NCI-H1694 (cell line): Measurements from ENCODE around the gene LENEP.

ENCODE experiments used
- DNase-seq: peaks from one replicate; lab custom pipeline; 2025; lab: John Stamatoyannopoulos, UW

LENEP gene

DNA sequence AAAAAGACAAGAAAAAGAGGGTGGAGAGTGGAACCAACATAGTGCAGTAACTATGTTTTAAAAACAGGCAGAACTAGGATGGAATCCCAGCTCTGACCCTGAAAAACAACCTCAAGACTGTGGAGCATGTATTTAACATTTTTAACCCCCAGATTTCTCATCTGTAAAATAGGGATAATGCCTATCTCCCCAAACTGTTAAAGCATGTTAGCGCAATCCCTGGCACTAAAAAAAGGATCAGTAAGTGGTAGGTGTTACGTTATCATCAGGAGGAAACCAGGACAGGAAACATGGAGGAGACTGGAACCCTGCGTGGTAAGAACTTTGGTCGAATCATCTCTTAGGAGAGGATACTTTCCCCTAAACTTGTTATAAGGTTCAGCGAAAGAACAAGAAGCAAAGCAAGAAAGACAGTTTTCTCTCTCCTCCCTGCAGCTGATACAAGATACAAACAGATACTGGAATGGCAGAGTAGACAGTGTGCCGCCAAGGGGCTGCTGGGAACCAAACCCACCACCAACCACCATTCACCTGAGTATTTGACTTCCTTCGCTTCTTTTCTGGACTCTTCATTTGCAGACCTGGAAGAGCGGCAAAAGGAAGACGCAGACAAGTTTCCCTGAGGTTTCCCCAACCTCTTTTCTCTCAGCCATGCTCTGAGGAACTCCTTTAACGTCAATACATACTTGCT lies 32.8 kb upstream of the LENEP start:
- no peak for DNase-seq

DNA sequence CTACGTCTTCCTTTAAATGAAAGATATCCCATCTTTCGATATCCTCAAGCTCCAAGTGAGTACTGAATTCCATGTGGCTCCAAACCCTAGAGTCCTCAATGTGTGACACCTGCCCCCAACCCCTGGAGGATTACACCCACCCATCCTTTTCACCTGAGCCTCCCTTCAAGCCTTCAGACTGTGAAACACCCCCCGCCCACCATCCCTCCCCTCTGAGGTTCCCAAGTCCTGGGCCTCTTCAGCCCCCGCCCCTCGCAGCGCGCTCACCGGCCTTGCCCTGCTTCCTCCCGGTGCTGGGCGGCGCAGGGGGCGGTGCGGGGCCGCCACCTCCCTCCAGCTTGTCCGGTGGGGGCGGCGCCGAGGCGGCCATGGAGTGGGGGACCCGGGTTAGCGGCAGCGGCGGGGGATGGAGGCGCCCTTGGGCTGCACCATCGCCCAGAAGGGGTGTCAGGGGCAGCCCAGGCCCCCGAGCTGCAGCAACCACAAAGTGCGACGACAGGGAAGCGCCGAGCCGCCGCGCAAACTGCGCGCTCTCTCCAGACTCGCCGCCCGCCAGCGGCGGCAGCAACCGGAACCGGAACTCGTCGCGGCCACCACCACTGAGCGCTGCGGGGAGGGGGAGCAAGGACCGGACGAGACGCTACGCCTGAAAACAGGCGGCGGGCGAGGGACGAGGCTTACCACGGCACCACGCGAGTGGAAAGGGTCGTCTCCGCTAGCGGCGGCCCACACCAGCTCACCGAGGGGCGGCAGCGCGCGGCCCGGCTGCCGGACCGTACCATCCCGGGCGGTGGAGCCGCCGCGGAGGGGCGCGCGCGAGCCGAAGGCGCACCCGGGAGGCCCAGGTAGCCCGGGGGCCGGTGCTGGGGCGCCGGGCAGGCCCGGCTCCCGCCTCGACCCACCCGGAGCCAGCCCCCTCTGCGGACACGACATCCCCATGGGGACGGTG lies 31.9 kb upstream of the LENEP start, which contains the start of gene PYGO2:
Gene PYGO2 (minus strand): TSS at position 576 of the 949 bp plus-strand sequence. CDS start 206 bp downstream, at position 370.
- peak; percentile 57 for DNase-seq

DNA sequence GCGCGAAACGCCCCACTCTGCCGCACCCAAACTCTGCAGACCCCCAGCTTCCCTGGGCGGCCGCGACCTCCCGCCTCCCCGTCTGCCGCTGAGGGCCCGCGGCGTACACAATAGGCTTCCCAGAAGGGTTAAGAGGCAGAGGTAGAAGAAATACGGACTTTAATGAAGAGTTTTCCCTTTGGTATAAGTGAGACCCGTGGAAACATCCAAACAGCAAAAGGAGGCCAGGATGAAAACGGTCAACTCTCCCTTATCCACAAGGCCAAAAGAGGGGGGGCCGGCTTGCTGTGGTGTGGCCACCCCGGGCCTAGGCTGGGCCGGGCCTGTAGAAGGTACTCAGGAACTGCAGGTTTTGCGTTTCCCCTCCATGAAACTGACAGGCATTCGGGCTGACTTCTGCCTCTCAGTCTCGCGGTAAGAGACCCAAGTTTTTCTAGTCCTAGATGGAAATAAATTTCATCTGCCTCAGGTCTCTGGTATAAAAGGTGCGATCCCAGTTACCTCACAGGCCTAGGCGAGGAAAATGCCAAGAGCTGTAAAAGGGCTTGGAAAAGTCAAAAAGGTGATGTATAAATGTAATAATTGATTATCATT lies 31.1 kb upstream of the LENEP start:
- no peak for DNase-seq

DNA sequence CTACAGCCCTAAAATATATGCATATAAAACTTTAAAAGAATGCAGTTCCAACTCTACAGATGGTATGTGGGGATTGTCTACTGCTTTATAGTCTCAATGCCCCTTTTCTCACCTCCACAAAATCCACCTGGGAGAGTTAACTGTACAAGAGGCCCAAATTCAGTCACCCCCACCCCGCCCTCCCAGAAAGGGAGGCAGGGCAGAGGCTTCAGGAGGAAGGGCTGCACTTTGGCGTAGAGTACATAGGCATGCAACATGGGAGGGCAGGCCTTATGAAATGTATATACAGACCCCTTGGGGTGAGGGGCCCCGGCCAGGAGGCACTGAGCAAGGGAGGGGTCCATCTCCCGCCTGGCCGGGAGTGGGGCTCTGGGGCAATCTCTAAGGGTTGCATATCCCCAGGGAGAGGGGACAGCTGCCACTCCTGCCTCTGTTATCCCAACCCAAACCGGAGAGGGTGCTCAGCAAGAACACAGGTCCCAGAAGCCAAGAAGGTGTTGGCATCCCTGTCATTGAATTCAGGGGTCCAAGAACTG lies 30.5 kb upstream of the LENEP start:
- no peak for DNase-seq

DNA sequence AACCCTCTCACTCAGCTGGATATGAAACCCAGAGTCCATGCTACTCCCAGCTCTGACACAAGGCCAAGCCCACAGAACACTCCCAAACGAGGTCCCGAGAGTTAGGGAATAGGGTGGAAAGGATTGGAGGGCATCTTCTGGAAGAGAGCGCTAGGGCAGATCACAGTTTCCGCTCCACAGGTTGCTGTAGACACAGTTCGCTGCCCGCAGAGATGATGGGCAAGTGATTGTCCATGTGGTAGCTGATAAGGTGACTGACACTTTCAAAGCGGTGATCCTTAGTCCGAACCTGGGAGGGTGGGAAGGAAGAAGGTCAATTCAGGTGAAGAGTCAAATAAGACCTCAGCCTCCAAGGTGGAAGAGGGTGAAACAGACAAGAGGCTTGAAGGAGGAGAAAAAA lies 29.7 kb upstream of the LENEP start:
- no peak for DNase-seq

DNA sequence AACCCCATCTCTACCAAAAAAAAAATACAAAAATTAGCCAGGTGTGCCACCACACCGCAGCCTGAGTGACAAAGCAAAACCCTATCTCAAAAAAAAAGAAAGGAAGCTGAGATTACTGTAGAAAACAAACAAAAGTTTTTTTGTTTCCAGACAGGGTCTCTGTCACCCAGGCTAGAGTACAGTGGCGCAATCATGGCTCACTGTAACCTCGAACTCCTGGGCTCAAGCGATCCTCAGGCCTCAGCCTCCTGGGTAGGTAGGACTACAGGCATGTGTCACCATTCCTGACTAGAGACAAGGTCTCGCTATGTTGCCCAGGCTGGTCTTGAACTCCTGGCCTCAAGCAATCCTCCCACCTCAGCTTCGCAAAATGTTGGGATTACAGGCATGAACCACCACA lies 29.0 kb upstream of the LENEP start:
- no peak for DNase-seq

DNA sequence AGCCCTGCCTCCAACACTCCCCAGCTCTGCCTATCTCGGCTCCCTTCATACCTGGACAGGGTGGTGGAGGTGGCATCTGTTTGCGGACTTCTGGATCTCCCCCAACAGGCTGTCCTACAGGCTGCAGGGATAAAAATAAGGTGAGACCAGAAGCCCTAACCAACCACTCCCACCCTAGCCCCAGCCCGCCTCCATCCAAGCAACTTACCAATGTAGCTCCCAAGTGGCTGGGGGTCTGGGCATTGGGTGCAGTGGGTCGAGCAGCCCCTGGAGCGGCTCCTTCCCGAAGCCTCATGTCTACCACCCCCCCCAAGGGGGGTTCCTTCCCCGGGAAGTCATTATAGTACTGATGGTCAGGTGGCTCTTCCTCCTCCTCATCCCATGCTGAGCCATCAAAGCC lies 27.3 kb upstream of the LENEP start:
- no peak for DNase-seq

DNA sequence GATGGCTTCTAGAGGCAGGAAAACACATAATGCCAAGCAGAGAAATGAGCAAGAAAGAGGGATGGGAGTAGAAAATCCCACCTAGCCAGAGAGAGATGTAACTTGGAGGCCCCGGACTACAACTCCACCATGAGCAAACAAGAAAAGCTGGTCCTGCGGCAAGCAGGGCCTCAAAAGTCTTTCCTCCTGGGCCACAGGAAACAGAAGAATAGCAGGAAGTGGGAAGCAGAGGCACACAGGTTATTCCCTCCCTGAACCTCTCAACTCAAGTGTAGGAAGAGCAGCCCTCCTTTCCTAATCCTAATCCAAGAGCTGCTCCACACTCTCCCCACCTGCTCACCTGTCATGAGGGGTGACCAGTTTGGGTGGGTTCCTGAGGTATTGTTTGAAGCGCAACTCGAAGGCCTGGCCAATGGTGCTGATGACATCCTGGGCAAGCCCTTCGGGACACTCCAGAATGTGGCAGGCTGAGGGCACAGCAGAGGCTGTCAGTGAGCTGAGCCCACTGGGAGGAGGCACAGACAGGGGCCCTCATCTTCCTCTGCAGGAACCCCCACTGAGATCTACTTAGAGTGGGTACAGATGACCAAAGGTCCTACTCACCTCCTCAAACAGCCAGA lies 25.9 kb upstream of the LENEP start:
- DNase-seq: no peak

DNA sequence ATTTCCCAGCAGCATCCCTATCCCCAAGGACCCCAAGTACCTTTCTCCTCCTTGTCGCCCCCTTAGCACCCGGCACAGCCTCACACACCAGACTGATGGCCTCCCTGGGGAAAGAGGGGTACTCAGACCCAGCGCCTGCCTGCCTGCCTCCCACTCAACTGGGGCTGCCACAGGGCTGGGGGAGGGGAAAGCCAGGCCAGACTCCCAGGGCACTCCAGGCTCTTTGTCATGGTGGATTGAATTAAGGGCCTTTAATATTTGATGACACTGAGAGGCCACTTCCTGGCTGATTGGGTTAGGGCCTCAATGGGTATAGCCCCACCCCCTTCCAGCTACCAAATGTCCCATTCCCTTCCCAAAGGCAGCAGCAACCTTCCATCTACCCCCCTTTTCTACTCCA lies 24.7 kb upstream of the LENEP start:
- DNase-seq: no peak

DNA sequence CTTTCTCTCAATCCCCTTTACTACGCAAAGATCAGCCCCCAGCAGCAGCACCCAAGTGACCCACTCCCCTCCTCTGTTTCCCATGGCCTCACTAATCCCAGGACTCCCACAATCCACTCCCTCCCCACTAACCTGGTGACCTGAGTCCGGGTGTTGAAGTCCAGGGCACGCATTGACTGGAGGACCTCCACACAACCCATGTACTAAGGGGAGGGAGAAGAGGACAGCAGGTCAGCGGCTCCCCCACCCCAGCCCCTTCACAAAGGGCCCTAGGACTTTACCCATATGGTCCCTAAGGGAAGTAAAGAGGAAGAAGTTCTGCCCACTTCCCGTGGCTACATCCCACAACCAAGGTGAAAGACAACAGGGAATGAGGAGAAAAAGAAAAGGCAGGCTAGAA lies 24.1 kb upstream of the LENEP start:
- DNase-seq: no peak

DNA sequence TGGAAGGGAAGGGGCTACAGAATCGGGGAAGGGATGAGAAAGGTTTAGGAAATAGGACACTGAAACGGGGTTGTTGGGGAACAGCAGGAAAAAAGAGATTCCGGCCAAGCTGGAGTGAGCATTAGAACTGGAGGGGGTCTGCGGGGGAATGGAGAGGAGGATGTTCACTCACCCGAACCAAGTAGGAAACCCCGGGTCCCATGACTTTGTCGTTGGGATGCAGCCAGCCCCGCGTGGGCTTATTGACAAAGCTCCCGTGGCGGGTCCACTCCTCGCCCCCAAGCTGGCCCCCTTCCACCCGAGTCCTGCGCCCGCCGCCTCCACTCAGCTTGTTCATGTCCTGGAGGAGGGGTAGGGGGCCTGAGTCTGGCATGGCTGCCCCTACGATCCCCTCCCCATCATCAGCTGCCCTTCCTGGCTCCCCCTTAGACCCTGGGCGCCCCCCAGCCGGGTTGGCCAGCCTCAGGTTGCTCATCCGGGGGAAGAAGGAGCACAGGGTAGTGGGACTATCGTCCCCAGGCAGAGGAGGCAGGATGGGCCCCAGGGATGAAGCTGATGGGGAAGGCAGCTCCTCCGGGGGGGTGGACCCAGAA lies 23.4 kb upstream of the LENEP start:
- no peak for DNase-seq

DNA sequence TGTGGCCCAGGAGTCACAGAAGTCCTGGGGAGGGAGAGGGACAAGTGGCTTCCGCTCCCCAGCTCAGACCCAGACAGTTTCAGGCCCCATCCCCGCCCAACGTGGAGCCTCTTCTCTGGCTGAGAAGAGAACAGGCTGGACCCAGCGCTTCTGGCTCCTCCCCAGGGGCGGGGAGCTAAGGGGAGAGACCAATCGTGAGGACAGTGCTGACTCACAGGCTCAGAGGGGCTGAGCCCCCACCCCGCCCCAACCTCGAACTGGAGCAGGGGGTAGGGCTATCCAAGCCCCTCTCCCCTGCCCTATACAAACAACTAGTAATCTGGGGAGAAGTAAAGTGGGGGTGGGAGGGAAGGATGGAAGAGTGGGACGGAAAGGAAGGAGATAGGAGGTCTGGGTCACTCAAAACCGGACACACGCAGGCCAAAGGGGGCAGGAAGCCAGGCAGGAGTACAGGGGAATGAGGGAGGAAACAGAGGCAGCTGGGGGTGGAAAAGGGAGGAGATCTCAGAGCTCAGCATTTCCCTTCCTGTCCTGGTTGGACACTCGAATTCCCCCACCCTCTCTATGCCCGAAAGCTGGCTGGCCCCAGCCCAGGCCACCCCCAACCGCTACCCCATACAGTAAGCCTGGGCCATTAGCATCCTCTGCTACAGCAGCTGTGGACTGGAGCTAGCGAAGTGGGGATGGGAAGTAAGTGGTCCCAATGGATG lies 22.6 kb upstream of the LENEP start, which contains the start of gene SHC1:
Gene SHC1 (minus strand): TSS at position 117 of the 710 bp plus-strand sequence. CDS start 221 bp downstream, outside the sequence.
- peak; percentile 89 for DNase-seq

DNA sequence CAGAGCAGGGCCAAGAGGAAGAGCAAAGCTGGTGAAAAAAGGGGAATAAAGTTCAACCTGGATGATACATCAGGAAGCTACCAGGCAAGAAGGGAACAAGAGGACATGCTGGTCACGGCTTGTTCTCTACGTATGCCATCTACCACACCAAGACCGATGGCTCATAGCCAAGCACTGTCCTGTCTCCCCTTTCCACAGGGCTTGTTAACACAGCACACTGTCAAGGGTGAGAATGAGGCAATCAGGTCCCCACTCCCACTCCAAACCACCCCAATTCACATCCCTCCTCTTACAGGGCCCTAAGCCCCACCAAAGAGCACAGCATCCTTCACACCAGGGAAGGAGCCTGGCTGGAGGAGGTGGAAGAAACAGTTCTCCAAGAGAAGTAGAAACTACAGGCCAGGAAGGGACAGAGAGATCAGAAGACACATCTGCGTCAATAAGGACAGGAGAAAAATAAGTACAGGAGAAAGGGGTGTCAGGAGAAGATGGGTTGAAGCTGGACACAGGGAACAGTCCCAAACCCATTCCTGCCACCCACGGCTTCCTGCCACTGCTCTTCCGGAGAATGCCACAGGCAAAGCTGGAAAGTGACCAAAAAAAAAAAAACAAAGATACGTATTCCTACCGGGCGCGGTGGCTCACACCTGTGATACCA lies 21.9 kb upstream of the LENEP start:
- no peak for DNase-seq

DNA sequence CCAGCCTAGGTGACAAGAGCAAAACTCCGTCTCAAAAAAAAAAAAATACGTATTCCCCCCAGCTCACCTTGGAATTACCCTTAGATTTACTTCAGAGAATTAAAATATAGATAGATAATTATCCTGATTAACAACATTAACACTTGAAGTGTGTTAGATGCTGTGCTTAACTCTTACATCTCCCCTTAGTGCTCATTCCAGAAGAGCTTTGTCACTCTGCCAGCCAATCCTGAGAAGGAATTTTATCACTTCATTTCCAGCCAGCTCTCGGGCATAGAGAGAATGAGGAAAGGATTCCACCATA lies 21.2 kb upstream of the LENEP start:
- DNase-seq: no peak

DNA sequence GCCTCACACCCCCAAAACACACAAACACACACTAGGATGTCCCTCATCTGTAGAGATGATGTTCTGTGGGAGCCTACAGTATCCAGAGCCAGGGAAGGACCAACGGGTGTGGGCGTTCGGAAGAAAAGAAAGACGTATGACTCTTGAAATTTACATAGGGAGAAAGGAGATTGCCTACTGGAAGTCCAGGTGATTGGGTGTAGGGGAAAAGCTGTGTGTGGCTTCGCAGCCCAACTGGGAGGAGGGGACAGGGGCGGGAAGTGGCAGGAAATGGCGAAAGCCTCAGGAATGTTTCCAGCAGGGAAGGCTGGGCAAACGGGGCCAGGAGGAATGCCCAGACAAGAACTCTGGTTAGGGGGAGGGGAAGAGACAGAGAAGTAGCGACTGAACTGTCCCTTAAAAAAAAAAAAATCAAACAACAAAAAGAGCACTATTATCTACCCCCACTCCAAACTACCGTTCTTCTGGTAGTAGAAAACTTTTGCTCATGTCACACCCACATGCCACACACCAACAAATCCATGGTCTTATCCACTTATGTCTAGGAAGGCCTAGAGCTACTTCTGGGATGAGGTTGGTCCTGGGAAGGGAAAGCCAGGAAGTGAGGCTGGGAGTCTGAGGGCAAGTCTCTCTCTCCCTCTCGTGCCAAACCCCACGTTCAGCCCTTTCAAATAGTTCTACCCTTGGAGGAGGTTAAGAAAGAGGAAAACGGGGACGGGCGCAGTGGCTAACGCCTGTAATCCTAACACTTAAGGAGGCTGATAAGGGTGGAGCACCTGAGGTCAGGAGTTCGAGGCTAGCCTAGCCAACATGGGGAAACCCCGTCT lies 20.7 kb upstream of the LENEP start:
- DNase-seq: no peak

DNA sequence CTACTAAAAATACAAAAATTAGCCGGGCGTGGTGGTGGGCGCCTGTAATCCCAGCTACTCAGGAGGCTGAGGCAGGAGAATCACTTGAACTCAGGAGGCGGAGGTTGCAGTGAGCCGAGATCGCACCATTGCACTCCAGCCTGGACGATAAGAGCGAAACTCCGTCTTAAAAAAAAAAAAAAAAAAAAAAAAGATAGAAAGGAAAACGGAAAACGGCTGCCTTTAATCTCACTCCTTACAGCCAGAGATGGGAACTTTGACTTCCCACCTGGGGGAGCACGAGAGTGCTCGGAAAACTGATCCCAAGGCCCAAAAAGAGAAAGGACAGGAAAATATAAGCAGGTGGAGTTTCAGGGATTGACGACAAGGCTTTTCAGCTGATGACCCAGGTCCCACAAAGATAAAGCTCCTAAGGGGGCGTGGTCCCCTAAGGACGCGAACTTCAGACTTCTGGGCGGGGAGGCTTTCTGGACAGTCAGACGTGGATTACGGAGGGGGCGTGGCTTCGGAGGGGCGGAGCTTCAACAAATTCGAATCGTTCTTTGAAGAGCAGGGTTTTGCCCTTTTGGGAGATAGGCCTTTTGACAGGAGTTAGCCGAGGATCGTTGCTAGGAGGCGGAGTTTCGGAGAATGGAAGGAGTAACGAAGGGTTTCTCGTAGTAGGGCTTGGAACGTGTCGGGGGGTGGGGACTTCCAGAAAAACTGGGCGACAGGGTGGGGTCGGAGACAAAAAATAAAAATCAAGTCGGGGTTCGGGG lies 19.9 kb upstream of the LENEP start:
- DNase-seq: peak; percentile 93

DNA sequence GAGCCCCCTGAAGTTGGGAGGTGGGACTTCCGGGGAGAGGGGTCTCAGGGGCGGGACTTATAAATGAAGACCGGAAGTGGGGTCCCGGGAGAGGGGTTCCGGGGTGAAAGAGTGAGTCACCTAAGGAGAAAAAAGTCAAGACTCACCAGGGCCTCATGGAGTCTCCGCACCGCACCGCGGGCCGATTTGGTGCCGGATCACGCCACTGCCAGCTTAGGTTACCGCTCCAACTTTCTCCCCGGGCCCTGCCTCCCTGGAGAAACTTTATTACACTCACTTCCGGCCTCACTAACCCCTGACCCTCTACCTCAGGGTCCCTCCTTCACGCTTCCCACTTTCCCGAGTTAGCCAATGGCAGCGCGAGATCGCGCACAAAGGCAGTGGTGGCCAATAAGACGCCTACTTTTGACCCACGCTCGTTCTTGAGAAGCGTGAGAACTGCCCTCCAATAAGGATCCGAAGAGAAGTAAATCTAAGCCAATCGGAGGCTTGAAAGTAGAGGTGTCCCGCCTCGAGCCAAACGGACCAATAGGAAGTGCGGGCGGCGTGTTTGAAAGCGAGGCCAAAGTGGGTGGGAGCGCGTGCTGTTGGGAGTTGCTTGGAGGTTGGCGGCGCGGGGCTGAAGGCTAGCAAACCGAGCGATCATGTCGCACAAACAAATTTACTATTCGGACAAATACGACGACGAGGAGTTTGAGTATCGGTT lies 19.1 kb upstream of the LENEP start, which contains the start of gene CKS1B:
Gene CKS1B (plus strand): TSS at position 580 of the 706 bp plus-strand sequence. CDS start 65 bp downstream, at position 645.
- DNase-seq: peak; percentile 100

DNA sequence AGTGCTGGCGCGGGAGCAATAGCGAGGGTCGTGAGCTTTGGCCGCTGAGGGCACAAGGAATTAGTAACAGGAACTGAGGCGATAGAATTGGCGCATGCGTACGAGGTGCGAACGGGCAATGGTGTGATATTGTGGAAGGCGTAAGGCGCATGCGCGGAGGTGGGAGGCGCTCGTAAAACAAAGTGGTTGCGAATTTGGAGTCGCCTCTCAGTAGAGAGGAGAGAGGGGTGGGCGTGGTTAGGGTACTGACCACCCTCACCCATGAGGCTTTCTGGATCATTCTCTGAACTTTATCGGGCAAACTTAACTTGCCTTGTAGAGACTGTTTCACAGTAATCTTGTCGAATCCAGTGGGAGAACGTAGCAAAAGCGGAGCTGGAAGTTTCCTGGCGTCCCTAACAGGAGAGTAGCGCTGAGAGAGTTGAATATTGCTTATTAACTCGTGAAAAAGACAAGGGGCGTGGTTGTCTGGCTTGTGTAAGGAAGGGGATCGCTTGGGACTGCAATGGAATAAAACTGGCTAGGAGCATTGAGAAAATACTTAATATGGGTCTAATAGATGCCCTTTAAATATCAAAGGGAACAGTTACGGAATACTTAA lies 18.5 kb upstream of the LENEP start:
- DNase-seq: peak; percentile 97
